AG04449 (cell line): ENCODE measurements around the gene TPCN2.

Source experiments
- CTCF ChIA-PET: fragments of 350-600 bp; formaldehyde crosslinking; extraction: SDS; loops from one replicate; lab custom pipeline; 2021; ENCODE audit warnings: antibody characterized with exemption; lab: Yijun Ruan, JAX
- POLR2A ChIA-PET: fragments of 400-600, 350-600 bp; formaldehyde crosslinking; extraction: SDS; loops from one replicate; lab custom pipeline; 2020; ENCODE audit warnings: antibody characterized with exemption, inconsistent platforms; lab: Yijun Ruan, JAX
- DNase-seq: peaks from one replicate; pipeline ENCODE4 v3.0.0-alpha.2; 2010; ENCODE audit warnings: low read depth, low spot score
- H3K4me3 ChIP-seq: 2 replicates; pipeline ENCODE4 v1.5.1; 2011; ENCODE audit warnings: low read depth, mild to moderate bottlenecking, control low read depth, low read length
- TF ChIP-seq, protein P1 (sequence below): IDR thresholded peaks from one replicate; pipeline ENCODE4 v1.5.1; 2011; ENCODE audit warnings: mild to moderate bottlenecking, moderate library complexity, low read length, control low read depth, inconsistent platforms; ENCODE audit not compliant: insufficient read depth; ENCODE audit errors: missing control alignments

The TPCN2 gene

GRCh38 chr11:69158301-69159149 lies 109.8 kb downstream of the TPCN2 start:
- DNase-seq = no peak
- POLR2A ChIA-PET = no interaction called here
- CTCF ChIA-PET = interaction anchor here (1.1 to 3.4 kb wide), 2 partner anchors 27 to 30 kb away, joined by 3 to 16 read pairs; no protein-coding TSS in a partner anchor
- no peak overlapping the region for H3K4me3 ChIP-seq
- TF ChIP-seq, protein P1, sequence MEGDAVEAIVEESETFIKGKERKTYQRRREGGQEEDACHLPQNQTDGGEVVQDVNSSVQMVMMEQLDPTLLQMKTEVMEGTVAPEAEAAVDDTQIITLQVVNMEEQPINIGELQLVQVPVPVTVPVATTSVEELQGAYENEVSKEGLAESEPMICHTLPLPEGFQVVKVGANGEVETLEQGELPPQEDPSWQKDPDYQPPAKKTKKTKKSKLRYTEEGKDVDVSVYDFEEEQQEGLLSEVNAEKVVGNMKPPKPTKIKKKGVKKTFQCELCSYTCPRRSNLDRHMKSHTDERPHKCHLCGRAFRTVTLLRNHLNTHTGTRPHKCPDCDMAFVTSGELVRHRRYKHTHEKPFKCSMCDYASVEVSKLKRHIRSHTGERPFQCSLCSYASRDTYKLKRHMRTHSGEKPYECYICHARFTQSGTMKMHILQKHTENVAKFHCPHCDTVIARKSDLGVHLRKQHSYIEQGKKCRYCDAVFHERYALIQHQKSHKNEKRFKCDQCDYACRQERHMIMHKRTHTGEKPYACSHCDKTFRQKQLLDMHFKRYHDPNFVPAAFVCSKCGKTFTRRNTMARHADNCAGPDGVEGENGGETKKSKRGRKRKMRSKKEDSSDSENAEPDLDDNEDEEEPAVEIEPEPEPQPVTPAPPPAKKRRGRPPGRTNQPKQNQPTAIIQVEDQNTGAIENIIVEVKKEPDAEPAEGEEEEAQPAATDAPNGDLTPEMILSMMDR = no peak

DNA sequence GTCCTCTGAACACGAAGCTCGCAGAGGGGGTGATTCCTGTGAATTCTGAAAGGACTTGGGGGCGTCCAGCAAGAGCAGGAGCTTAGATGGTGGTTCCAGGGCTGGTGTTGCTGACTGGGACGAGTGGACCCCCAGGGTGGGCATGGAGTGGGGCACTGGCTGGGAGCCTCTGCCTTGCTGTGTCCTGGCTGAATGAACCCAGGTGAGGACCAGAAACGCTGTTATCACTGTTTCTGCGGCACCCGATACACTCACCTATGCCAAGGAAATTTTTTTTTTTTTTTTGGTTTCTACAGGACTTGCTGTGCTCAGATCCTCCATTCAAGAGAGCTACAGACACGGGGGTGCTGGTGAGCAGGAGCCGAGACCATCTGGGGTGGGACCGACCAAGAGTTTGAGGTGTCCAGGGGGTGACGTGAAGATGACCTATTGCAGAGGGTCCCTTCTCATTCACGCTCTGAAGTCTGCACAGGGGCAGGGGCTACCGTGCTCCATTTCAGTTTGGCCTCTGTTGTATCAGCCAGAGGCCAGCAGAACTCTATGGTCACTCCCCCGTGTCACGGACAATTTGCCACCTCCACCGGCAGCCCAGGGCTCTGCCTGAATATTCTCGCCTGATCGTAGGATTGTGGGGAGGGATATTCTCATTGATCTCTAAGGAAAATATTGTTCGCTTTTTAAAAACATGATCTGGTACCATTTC lies 110.6 kb downstream of the TPCN2 start:
- CTCF ChIA-PET = interaction anchor here (3.4 kb wide), 1 partner anchor 27 kb away, joined by 16 read pairs; no protein-coding TSS in a partner anchor
- POLR2A ChIA-PET = no interaction called here

DNA sequence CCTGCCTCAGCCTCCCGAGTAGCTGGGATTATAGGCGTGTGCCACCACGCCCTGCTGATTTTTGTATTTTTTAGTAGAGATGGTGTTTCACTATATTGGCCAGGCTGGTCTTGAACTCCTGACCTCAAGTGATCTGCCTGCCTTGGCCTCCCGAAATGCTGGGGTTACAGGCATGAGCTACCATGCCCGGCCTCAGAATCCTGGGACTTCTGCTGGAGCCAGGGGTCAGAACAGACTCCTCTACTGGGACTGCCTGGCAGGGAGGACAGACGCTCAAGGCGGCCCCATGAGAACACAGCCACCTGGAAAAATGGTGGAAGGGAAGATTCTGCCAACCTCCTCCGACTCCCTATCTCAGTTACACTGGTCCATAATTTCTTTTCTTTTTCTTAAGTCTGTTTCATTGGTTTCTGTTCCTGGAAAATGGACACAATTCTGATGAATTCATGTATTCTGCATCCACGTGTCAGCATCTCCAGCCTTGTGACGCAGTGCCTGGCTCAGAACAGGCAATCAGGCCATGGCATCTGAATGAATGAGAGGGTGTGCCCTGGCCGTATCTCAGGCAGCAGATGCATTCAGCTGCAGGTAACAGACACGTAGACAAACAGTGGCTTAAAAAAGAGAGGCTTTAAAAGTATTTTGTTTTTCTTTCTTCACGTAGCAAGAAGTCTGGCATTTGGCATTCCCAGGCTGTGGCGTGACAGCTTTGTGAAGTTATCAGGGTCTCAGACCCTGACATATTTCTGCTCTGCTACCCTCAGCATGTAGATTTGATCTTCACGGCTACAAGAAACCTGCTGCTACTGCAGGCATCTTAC lies 111.8 kb downstream of the TPCN2 start:
- ChIA-PET CTCF (interaction anchor here (3.4 kb wide), 1 partner anchor 29 kb away, joined by 16 read pairs; no protein-coding TSS in a partner anchor), POLR2A (no interaction called here)
- TF ChIP-seq, protein P1 = no peak
- H3K4me3 ChIP-seq = no peak overlapping the region
- no peak for DNase-seq

More for the DNA sequence above, 110.6 kb downstream of the TPCN2 start:
- TF ChIP-seq, protein P1 = no peak
- no peak overlapping the region for H3K4me3 ChIP-seq
- DNase-seq = no peak

DNA sequence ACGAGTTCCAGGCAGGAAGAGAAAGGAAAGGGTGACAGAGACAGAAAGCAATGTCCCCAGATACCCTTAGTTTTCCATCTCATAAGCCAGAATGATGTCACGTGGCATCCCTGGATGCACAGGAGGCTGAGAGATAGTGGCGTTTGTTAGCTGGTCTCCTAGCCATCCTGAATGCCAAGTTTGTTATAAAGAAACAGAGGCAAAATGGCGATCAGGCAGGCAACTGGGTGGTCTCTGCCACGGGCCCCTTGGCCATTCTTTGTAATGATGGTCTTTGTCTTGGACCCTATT lies 112.3 kb downstream of the TPCN2 start:
- CTCF ChIA-PET = no interaction called here
- TF ChIP-seq, protein P1 = no peak
- DNase-seq = no peak
- no peak overlapping the region for H3K4me3 ChIP-seq
- POLR2A ChIA-PET = no interaction called here

- ChIA-PET POLR2A (no interaction called here), CTCF (no interaction called here)
- H3K4me3 ChIP-seq = no peak overlapping the region
- no peak for DNase-seq
- TF ChIP-seq, protein P1 = no peak
Observed at GRCh38 chr11:69162505-69162904, 113.8 kb downstream of the TPCN2 start.

- TF ChIP-seq, protein P1 = no peak
Observed at GRCh38 chr11:69163842-69164241, 115.1 kb downstream of the TPCN2 start.

More at GRCh38 chr11:69163842-69164241, 115.1 kb downstream of the TPCN2 start:
- POLR2A ChIA-PET = no interaction called here
- CTCF ChIA-PET = no interaction called here
- H3K4me3 ChIP-seq = no peak overlapping the region
- DNase-seq = no peak
